Osteoblast (primary cell): ENCODE measurements around the gene PID1. TPM values are rescaled to one million over a fixed set of nuclear protein-coding genes. Genes with fewer than 3 reads are reported as not detected.

ENCODE experiments used
- DNase-seq: peaks from one replicate; pipeline ENCODE4 v3.0.0; 2011; ENCODE audit warnings: low spot score, mixed read lengths; ENCODE audit not compliant: insufficient read length; ENCODE audit errors: missing footprints
- H2AFZ ChIP-seq: 2 replicates; pipeline ENCODE4 v1.6.0; 2011; ENCODE audit warnings: mild to moderate bottlenecking, low read length
- H3K27ac ChIP-seq: 2 replicates; pipeline ENCODE4 v1.5.1; 2011; ENCODE audit warnings: mild to moderate bottlenecking, low read depth, low read length, moderate library complexity
- H3K27me3 ChIP-seq: 2 replicates; pipeline ENCODE4 v1.6.0; 2012; ENCODE audit warnings: mild to moderate bottlenecking, control low read depth, inconsistent platforms, low read length, moderate library complexity; ENCODE audit not compliant: insufficient read depth
- H3K36me3 ChIP-seq: 2 replicates; pipeline ENCODE4 v1.5.1; 2011; ENCODE audit warnings: mild to moderate bottlenecking, low read length, control low read depth, moderate library complexity; ENCODE audit not compliant: insufficient read depth
- H3K4me1 ChIP-seq: 2 replicates; pipeline ENCODE4 v1.5.1; 2011; ENCODE audit warnings: mild to moderate bottlenecking, low read length, control low read depth, moderate library complexity; ENCODE audit not compliant: insufficient read depth
- H3K4me2 ChIP-seq: 2 replicates; pipeline ENCODE4 v1.6.0; 2011; ENCODE audit warnings: mild to moderate bottlenecking, low read length; ENCODE audit not compliant: insufficient read depth
- H3K4me3 ChIP-seq: fragments of 200-600 bp; sonication (generic); 3 replicates; pipeline ENCODE4 v1.5.1; 2012; ENCODE audit warnings: mild to moderate bottlenecking, low read length, inconsistent platforms; ENCODE audit not compliant: insufficient read depth
- H3K79me2 ChIP-seq: 2 replicates; pipeline ENCODE4 v1.6.0; 2012; ENCODE audit warnings: mild to moderate bottlenecking, low read length, control low read depth, inconsistent platforms; ENCODE audit not compliant: insufficient read depth
- H3K9me3 ChIP-seq: 2 replicates; pipeline ENCODE4 v1.5.1; 2011; ENCODE audit warnings: low read depth, low read length, control low read depth
- H4K20me1 ChIP-seq: 2 replicates; pipeline ENCODE4 v1.6.0; 2012; ENCODE audit warnings: mild to moderate bottlenecking, low read length, control low read depth; ENCODE audit not compliant: insufficient read depth
- total RNA-seq: library from RNA; depleted of rRNA; stranded (reverse); fragments of >200 nt; gene quantifications from 2 replicates; pipeline ENCODE4 v1.2.3, GENCODE V29; 2012
- TF ChIP-seq, protein P1 (sequence below): IDR thresholded peaks from 2 replicates; pipeline ENCODE4 v1.5.1; 2011; ENCODE audit warnings: mild to moderate bottlenecking, low read depth, low read length, moderate library complexity; ENCODE audit errors: extremely low read depth

PID1 gene
- total RNA-seq, 1 donor, result 9.8 TPM

DNA sequence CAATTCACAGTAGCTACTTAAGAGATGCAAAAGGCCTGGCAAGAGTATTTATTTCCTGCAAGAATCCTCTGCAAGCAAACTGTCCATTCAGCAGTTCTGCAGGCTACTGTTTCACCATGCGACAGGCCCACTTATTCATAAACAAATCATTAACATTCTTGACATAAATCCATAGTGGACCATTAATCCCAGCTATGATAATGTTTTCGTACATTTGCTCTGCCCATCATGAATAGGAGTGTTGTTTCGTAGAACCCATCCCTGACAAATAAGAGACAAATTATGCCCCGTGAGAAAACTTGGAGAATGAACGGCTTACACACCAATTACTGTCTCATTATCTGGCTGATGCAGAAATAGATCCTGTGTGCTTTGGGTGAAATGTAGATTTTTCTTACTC, 65.4 kb downstream of the PID1 start:
- H3K27ac ChIP-seq, result no peak overlapping the region
- no peaks in the 10 kb centered on the region for H3K36me3 ChIP-seq
- H2AFZ ChIP-seq, result no peak overlapping the region
- H3K4me1 ChIP-seq, result no peaks in the 10 kb centered on the region
- H4K20me1 ChIP-seq, result no peaks in the 10 kb centered on the region
- DNase-seq, result no peak
- H3K4me3 ChIP-seq, result no peak overlapping the region
- H3K79me2 ChIP-seq, result no peaks in the 10 kb centered on the region
- TF ChIP-seq, protein P1, sequence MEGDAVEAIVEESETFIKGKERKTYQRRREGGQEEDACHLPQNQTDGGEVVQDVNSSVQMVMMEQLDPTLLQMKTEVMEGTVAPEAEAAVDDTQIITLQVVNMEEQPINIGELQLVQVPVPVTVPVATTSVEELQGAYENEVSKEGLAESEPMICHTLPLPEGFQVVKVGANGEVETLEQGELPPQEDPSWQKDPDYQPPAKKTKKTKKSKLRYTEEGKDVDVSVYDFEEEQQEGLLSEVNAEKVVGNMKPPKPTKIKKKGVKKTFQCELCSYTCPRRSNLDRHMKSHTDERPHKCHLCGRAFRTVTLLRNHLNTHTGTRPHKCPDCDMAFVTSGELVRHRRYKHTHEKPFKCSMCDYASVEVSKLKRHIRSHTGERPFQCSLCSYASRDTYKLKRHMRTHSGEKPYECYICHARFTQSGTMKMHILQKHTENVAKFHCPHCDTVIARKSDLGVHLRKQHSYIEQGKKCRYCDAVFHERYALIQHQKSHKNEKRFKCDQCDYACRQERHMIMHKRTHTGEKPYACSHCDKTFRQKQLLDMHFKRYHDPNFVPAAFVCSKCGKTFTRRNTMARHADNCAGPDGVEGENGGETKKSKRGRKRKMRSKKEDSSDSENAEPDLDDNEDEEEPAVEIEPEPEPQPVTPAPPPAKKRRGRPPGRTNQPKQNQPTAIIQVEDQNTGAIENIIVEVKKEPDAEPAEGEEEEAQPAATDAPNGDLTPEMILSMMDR, result no peak
- no peak overlapping the region for H3K4me2 ChIP-seq
- no peaks in the 10 kb centered on the region for H3K9me3 ChIP-seq
- no peaks in the 10 kb centered on the region for H3K27me3 ChIP-seq

DNA sequence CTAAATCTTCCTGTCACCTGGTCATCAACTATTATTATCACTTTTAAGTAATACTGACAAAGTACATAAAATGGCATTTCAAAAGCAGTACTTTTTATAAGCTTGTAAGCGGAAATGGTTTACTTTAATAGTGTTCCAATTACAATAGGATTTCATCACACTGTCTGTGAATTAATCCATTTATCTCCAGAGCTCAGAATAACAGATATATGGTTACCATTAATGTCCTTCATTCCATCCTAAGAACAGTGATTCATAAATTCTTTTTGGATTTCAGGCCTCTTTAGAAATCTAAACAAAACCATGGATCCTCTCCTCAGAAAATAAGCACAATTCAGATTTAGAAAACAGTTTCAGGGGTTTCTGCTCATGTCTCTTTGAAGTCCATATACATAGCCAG, 68.4 kb downstream of the PID1 start:
- DNase-seq, result no peak
- Histone ChIP-seq H2AFZ (no peak overlapping the region), H3K4me1 (no peaks in the 10 kb centered on the region)

DNA sequence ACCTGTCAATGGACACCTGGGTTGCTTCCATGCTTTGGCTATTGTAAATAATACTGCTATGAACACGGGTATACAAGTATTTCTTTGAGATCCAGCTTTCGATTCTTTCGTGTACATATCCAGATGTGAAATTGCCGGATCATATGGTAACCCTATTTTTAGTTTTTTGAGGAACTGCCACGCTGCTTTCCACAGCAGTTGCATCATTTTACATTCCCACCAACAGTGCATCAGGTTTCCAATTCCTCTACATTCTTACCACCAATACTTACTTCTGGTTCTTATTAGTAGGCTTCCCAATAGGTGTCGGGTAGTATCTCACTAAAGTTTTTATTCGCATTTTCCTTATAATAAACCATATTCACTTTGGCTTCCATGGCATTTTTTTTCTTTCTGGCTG, 69.6 kb downstream of the PID1 start:
- Histone ChIP-seq H3K79me2 (no peaks in the 10 kb centered on the region), H3K9me3 (no peaks in the 10 kb centered on the region), H3K4me1 (no peaks in the 10 kb centered on the region), H3K4me3 (no peak overlapping the region), H3K27me3 (no peaks in the 10 kb centered on the region), H4K20me1 (no peaks in the 10 kb centered on the region), H3K36me3 (no peaks in the 10 kb centered on the region), H3K27ac (no peak overlapping the region), H3K4me2 (no peak overlapping the region), H2AFZ (no peak overlapping the region)
- DNase-seq, result no peak
- TF ChIP-seq, protein P1, result no peak

More for the DNA sequence above, 68.4 kb downstream of the PID1 start:
- H4K20me1 ChIP-seq, result no peaks in the 10 kb centered on the region
- no peaks in the 10 kb centered on the region for H3K9me3 ChIP-seq
- no peaks in the 10 kb centered on the region for H3K27me3 ChIP-seq
- no peaks in the 10 kb centered on the region for H3K36me3 ChIP-seq
- H3K4me3 ChIP-seq, result no peak overlapping the region
- H3K79me2 ChIP-seq, result no peaks in the 10 kb centered on the region
- H3K4me2 ChIP-seq, result no peak overlapping the region
- TF ChIP-seq, protein P1, result no peak
- no peak overlapping the region for H3K27ac ChIP-seq

DNA sequence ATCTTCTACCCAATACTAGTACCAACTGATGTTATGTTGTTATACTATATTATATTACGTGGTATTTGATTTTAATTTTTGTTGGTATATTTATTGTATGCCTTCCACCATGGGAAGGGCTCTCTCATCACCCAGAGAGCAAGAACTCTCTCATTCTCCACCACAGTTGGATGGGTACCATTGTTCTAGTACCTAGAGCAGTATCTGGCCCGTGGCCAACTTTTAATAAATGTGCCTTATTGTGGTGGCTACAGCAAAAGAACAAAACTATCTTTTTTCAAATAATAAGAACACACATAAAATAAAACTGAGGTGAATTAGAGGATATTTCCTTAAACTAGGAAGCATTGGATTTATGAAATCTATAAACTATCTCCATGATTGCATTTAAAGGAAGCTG, 71.8 kb downstream of the PID1 start:
- Histone ChIP-seq H2AFZ (no peak overlapping the region), H3K4me1 (no peaks in the 10 kb centered on the region), H3K4me3 (no peak overlapping the region), H3K79me2 (no peaks in the 10 kb centered on the region), H4K20me1 (no peaks in the 10 kb centered on the region), H3K36me3 (no peaks in the 10 kb centered on the region), H3K27me3 (no peaks in the 10 kb centered on the region), H3K27ac (no peak overlapping the region), H3K9me3 (no peaks in the 10 kb centered on the region), H3K4me2 (no peak overlapping the region)
- DNase-seq, result no peak
- TF ChIP-seq, protein P1, result no peak
